GM13977 (cell line): ENCODE measurements around the gene ADCY1.

Experiments used
- DNase-seq: peaks from one replicate; pipeline ENCODE4 v3.0.0; 2012; ENCODE audit warnings: low spot score
- CTCF ChIP-seq: IDR thresholded peaks from 2 replicates; pipeline ENCODE4 v1.5.1; 2012; ENCODE audit warnings: mild to moderate bottlenecking, control low read depth; ENCODE audit not compliant: insufficient read depth; ENCODE audit errors: extremely low read depth, missing control alignments
- in situ Hi-C: fragments of 300-500 bp; cut with MboI; formaldehyde crosslinking; loops from one replicate; pipeline ENCODE4 v1.12.0; 2022; ENCODE audit warnings: low sequenced_read_pairs, low pct_unique_long_range_greater_than_20kb, mixed read lengths, inconsistent platforms; ENCODE audit not compliant: unreplicated experiment

ADCY1 gene

GRCh38 chr7:45588466-45588865 is 14.3 kb downstream of the ADCY1 start:
- DNase-seq, result no peak
- in situ Hi-C loops, result no loop called here
- no peak for TF ChIP-seq CTCF

GRCh38 chr7:45589061-45589460 is 14.9 kb downstream of the ADCY1 start:
- TF ChIP-seq CTCF, result no peak
- in situ Hi-C loops, result no loop called here
- DNase-seq, result no peak

GRCh38 chr7:45589915-45590678 is 15.9 kb downstream of the ADCY1 start:
- no peak for DNase-seq
- TF ChIP-seq CTCF, result no peak
- in situ Hi-C loops, result no loop called here

- in situ Hi-C loops, result no loop called here
Measured at GRCh38 chr7:45590679-45591057, 16.5 kb downstream of the ADCY1 start.

GRCh38 chr7:45591101-45591906 is 17.1 kb downstream of the ADCY1 start:
- no peak for DNase-seq
- TF ChIP-seq CTCF, result no peak
- in situ Hi-C loops, result no loop called here

More at GRCh38 chr7:45590679-45591057, 16.5 kb downstream of the ADCY1 start:
- TF ChIP-seq CTCF, result no peak
- no peak for DNase-seq

- no peak for DNase-seq
- in situ Hi-C loops, result no loop called here
- no peak for TF ChIP-seq CTCF
Measured at GRCh38 chr7:45592230-45592991, 18.2 kb downstream of the ADCY1 start.
